HG02759 (cell line): ENCODE results near the gene INTS15.

Experiments
- ATAC-seq: cut with Tn5 transposase; IDR thresholded peaks from one replicate; pipeline ENCODE4 v1.9.1; 2021; ENCODE audit warnings: mild to moderate bottlenecking, moderate library complexity; ENCODE audit not compliant: unreplicated experiment

The INTS15 gene

GRCh38 chr7:6589829-6590644, at the start of gene INTS15:
INTS15 (plus strand) TSS chr7:6590021; CDS start chr7:6590284, 263 bp downstream.
- peak; percentile 89 for ATAC-seq

GRCh38 chr7:6542368-6542767, 47.5 kb upstream of the INTS15 start:
- no peak for ATAC-seq

DNA sequence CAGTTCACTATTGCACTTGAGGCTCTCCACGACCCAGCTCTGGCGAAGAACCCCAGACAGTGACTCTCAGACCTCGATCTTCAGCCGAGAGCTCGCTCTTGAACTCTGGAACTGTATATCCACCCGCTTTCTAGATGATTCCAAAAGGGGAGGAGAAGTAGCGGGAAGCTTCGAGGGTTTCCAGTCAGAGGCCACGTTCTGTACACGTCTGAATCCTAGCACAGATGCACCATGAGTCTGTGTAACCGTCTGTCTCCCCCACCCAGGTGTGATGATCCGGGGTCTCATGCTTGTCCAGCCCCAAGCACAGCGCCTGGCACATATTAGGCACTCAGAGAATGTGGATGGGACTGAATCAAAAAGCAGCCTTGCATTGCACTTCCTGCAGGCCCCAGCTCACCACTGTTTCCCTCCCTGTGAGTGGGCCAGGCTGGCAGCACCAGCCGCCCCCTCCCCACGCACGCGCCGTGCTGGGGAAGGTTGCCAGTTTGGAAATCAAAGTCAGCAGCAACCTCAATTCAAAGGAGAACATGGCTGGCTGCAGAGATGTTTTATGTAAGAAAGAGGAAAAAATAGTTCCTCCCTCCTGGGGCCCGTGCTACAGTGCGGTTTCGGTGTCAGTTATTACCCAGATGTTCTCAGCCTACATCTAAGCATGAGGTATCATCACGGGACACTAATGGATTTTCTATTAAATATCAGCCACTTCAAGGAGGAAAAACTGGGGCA, 44.3 kb upstream of the INTS15 start:
- peak; percentile 65 for ATAC-seq

GRCh38 chr7:6546498-6547251, 43.1 kb upstream of the INTS15 start:
- no peak for ATAC-seq

GRCh38 chr7:6547400-6547799, 42.4 kb upstream of the INTS15 start:
- no peak for ATAC-seq

- no peak for ATAC-seq
These were observed 38.8 kb upstream of the INTS15 start, which contains the start of gene GRID2IP for GRCh38 chr7:6551016-6551511. GRID2IP (minus strand) TSS chr7:6551461; CDS start chr7:6551436, 25 bp downstream.

- ATAC-seq = no peak
These were observed 36.3 kb upstream of the INTS15 start for GRCh38 chr7:6553448-6554044.

GRCh38 chr7:6554848-6555247, 35.0 kb upstream of the INTS15 start:
- ATAC-seq = no peak

GRCh38 chr7:6556196-6556595, 33.6 kb upstream of the INTS15 start:
- ATAC-seq = no peak

DNA sequence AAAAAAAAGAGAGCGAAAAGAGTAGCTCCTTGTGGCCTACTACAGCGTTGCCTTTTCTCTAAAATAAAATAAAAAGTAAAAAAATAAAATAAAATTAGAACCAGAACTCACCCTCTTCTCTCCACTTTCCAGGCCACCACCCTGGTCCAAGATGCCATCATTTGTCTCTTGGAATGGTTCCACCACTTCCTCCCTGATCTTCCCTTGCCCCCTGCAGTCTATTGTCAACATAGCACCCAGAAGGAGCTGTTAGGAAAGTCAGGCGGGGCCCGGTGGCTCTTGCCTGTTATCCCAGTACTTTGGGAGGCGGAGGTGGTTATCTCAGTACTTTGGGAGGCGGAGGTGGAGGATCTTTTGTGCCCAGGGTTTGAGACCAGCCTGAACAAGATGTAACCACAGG, 31.0 kb upstream of the INTS15 start:
- no peak for ATAC-seq

DNA sequence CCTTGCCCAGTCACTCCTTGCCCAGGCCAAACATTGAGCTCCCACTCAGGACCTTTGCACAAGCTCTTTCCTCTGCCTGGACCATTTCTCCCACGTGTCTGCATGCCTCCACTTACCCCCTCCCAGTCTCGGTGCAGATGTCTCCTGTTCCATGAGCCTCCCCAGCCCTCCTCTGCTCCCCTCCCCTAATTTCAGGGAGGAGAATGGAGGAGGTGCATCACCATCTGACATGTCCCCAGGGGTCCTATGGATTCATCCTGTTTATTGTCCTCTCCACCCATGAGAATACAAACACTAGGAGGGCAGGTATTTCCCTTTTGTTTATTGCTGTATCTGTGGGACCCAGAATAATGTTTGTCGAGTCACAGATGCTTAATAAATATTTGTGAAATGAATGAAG, 29.9 kb upstream of the INTS15 start:
- ATAC-seq = no peak

GRCh38 chr7:6562106-6562505, 27.7 kb upstream of the INTS15 start:
- ATAC-seq = no peak

- no peak for ATAC-seq
These were observed 25.7 kb upstream of the INTS15 start for GRCh38 chr7:6563936-6564770.

DNA sequence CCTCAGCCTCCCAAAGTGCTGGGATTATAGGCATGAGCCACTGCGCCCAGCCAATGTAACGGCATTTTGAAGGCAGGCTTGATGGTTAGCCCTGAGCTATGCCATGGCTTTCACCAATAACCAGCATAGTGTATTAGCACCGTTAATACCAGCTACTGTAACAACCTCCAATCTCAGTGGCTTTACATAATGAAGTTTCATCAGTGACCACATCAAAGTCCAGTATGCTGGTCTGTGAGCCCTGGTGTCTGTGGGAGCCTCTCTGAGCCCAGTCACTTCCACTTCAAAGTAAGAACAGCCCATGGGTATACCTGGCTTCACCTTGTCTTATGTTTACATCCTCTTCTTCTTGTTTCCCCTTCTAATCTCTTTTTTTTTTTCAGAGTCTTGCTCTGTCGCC, 24.2 kb upstream of the INTS15 start:
- ATAC-seq = no peak

DNA sequence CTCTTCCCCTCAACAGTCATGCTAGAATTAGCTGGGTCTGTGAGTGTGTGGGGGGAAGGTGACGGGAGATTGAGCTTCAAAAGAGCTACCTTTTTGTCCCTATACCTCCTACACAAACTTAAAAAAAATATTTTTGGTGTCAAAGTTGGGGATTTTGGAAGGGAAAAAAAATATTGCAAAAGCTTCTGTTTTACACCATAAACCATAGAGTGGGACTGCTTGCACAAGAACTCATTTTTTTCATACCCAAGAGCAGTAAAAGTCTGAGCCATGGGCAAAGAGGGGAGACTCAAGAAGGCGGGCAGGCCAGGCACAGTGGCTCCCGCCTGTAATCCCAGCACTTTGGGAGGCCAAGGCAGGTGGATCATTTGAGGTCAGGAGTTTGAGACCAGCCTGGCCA, 21.9 kb upstream of the INTS15 start:
- no peak for ATAC-seq

DNA sequence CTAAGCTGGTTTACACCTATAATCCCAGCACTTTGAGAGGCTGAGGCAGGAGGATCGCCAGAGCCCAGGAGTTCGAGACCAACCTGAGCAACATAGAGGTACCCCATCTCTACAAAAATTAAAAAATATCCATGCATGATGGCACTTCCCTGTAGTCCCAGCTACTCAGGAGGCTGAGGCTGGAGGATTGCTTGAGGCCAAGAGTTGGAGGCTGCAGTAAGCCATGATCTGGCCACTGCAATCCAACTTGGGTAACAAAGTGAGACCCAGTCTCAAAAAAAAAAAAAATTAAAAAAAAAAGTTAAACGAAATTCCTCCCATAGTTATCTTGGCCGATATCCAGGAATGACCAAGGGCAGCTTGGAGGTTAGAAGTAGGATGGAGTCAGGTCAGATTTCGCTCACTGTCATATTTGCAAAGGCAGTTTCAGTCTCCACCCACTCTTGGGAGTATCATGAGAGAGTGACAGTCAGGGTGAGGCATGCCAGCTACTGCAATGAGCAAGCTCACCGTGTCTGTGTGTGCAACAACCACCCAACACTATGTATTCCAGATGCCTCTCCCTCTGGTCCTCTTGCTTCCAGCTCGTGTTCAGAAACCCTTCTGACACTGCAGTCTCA, 18.6 kb upstream of the INTS15 start:
- ATAC-seq = no peak

DNA sequence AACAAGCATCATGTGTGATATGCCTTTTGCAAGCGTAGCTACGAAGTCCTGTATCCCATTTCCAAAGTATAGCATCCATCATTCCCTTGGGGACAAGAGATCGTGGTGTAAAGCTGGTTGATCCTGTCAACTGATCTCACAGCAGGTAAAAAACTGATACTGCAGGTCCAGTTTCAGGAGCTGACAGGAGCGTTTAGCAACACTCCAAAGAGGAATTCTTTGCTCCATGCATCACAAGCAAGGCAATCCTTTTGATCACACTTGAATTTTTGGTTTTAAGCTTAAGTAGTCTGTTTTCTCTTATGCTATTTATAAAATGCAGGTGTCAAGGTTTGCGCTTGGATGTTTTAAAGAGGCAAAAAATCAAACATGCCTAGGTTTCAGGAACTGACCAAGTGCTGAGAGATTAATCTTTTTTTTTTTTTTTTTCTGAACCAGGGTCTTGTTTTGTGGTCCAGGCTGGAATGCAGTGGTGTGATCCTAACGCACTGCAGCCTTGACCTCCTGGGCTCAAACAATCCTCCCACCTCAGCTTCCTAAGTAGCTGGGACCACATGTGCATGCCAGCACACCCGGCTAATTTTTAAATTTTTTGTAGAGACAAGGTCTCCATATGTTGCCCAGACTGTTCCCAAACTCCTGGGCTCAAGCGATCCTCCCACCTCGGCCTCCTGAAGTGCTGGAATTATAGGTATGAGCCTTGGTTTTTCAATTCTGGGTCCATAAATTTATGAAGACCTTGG, 14.4 kb upstream of the INTS15 start:
- no peak for ATAC-seq

- ATAC-seq = no peak
These were observed 13.6 kb upstream of the INTS15 start for GRCh38 chr7:6576024-6576866.
